Smooth muscle cell (in vitro differentiated cells): ENCODE data around the gene PLAAT2. TPM values are rescaled to one million over a fixed set of nuclear protein-coding genes. Genes with fewer than 3 reads are reported as not detected.
"Not testable (repeated sequence)": the region's sequence is repeated elsewhere in the genome, so short reads cannot be mapped to it uniquely, and the experiment has no call there.

Source experiments
- DNase-seq: peaks from one replicate; lab custom pipeline; 2025; ENCODE audit not compliant: unreplicated experiment; lab: John Stamatoyannopoulos, UW
- H2AFZ ChIP-seq: fragments of 200-600 bp; sonication (generic); 2 replicates; pipeline ENCODE4 v1.6.0; 2016; ENCODE audit warnings: antibody characterized with exemption, low read depth, mild to moderate bottlenecking
- H3F3A ChIP-seq: fragments of 200-600 bp; sonication (generic); 2 replicates; pipeline ENCODE4 v1.6.0; 2017; ENCODE audit warnings: antibody characterized with exemption, low read depth
- H3K27ac ChIP-seq: fragments of 200-600 bp; sonication (generic); 2 replicates; pipeline ENCODE4 v1.5.1; 2016; ENCODE audit warnings: low read depth, mild to moderate bottlenecking
- H3K27me3 ChIP-seq: fragments of 200-600 bp; sonication (generic); 2 replicates; pipeline ENCODE4 v1.6.1; 2016; ENCODE audit warnings: low read depth, mild to moderate bottlenecking
- H3K36me3 ChIP-seq: fragments of 200-600 bp; sonication (generic); 2 replicates; pipeline ENCODE4 v1.5.1; 2016; ENCODE audit warnings: low read depth
- H3K4me1 ChIP-seq: fragments of 200-600 bp; sonication (generic); 2 replicates; pipeline ENCODE4 v1.5.1; 2016; ENCODE audit warnings: low read depth
- H3K4me2 ChIP-seq: fragments of 200-600 bp; sonication (generic); 2 replicates; pipeline ENCODE4 v1.6.0; 2016; ENCODE audit warnings: mild to moderate bottlenecking
- H3K4me3 ChIP-seq: fragments of 200-600 bp; sonication (generic); 2 replicates; pipeline ENCODE4 v1.5.1; 2016; ENCODE audit warnings: mild to moderate bottlenecking
- H3K79me2 ChIP-seq: fragments of 200-600 bp; sonication (generic); 2 replicates; pipeline ENCODE4 v1.6.0; 2016; ENCODE audit warnings: low read depth, mild to moderate bottlenecking
- H3K9ac ChIP-seq: fragments of 200-600 bp; sonication (generic); 2 replicates; pipeline ENCODE4 v1.6.0; 2016; ENCODE audit warnings: low read depth
- H3K9me3 ChIP-seq: fragments of 200-600 bp; sonication (generic); replicated peaks from 2 replicates; pipeline ENCODE4 v1.5.1; 2016; ENCODE audit warnings: low read depth
- H4K20me1 ChIP-seq: fragments of 200-600 bp; sonication (generic); 2 replicates; pipeline ENCODE4 v1.6.0; 2016; ENCODE audit warnings: low read depth
- CTCF ChIP-seq: fragments of 200-600 bp; sonication (generic); IDR thresholded peaks from 2 replicates; pipeline ENCODE4 v1.5.1; 2017; ENCODE audit warnings: borderline replicate concordance, mild to moderate bottlenecking, antibody characterized with exemption; ENCODE audit not compliant: insufficient read depth, poor library complexity, severe bottlenecking
- WGBS: methylation state at CpG from one replicate; pipeline ENCODE4 v1.1.7; 2016; ENCODE audit warnings: low lambda C conversion rate; 5-methylcytosine and 5-hydroxymethylcytosine counted together
- polyA plus RNA-seq: library from polyadenylated mRNA; unstranded; fragments of >200 nt; fragmentation: Nextera tagmentation; extraction: Ambion mirVana; gene quantifications from 2 replicates; pipeline ENCODE4 v1.2.1, GENCODE V29; 2016
- total RNA-seq: library from RNA; depleted of rRNA; stranded (reverse); fragments of >200 nt; gene quantifications from 2 replicates; pipeline ENCODE4 v1.2.3, GENCODE V29; 2014

Gene PLAAT2
- total and polyA plus RNA-seq, 2 experiments from 2014 or later: not detected

- Histone ChIP-seq H2AFZ (no peak overlapping the region), H3K36me3 (no peaks in the 10 kb centered on the region), H3K27ac (no peak overlapping the region), H3K4me2 (no peak overlapping the region), H3K27me3 (no peaks in the 10 kb centered on the region), H3K79me2 (no peaks in the 10 kb centered on the region), H4K20me1 (no peaks in the 10 kb centered on the region), H3K9me3 (no peaks in the 10 kb centered on the region), H3F3A (no peaks in the 10 kb centered on the region), H3K4me3 (no peak overlapping the region), H3K9ac (no peak overlapping the region), H3K4me1 (no peaks in the 10 kb centered on the region)
- WGBS: 42% methylated on average over 4 of the region's 4 CpGs
- DNase-seq: no peak
- no peak for TF ChIP-seq CTCF
These were observed 15.0 kb downstream of the PLAAT2 start for GRCh38 chr11:63548178-63548577.

GRCh38 chr11:63547061-63547460, 16.1 kb downstream of the PLAAT2 start:
- Histone ChIP-seq H3K4me3 (no peak overlapping the region), H4K20me1 (no peaks in the 10 kb centered on the region), H3K27ac (no peak overlapping the region), H3K4me1 (no peaks in the 10 kb centered on the region), H3K36me3 (no peaks in the 10 kb centered on the region), H3K9ac (no peak overlapping the region), H3K79me2 (no peaks in the 10 kb centered on the region), H3K9me3 (no peaks in the 10 kb centered on the region), H3F3A (no peaks in the 10 kb centered on the region), H3K27me3 (no peaks in the 10 kb centered on the region), H2AFZ (no peak overlapping the region), H3K4me2 (no peak overlapping the region)
- TF ChIP-seq CTCF: no peak
- no peak for DNase-seq
- 85% methylated on average over 1 of the region's 1 CpG for WGBS

GRCh38 chr11:63543711-63544110, 19.5 kb downstream of the PLAAT2 start:
- Histone ChIP-seq H3K9ac (no peak overlapping the region), H4K20me1 (no peaks in the 10 kb centered on the region), H3K27me3 (no peaks in the 10 kb centered on the region), H3K4me2 (no peak overlapping the region), H3K27ac (no peak overlapping the region), H3K4me3 (no peak overlapping the region), H3F3A (no peaks in the 10 kb centered on the region), H2AFZ (no peak overlapping the region), H3K79me2 (no peaks in the 10 kb centered on the region), H3K36me3 (no peaks in the 10 kb centered on the region), H3K4me1 (no peaks in the 10 kb centered on the region), H3K9me3 (no peaks in the 10 kb centered on the region)
- WGBS: 92% methylated on average over 2 of the region's 2 CpGs
- no peak for TF ChIP-seq CTCF
- no peak for DNase-seq

GRCh38 chr11:63542506-63542905, 20.7 kb downstream of the PLAAT2 start:
- 85% methylated on average over 2 of the region's 2 CpGs for WGBS
- H3K79me2 ChIP-seq: not testable (repeated sequence)

More at GRCh38 chr11:63542506-63542905, 20.7 kb downstream of the PLAAT2 start:
- not testable (repeated sequence) for H4K20me1 ChIP-seq, H3K9ac ChIP-seq, H3K36me3 ChIP-seq, DNase-seq, H3K27ac ChIP-seq, H3K4me3 ChIP-seq, H3K27me3 ChIP-seq, H3K4me2 ChIP-seq, H3F3A ChIP-seq, H2AFZ ChIP-seq, H3K4me1 ChIP-seq, H3K9me3 ChIP-seq
